RWPE1 (cell line): Measurements from ENCODE around the gene PCDHGB1.
A peak's percentile ranks its signal among the peaks of the same experiment; 100 is the strongest.
"Not testable (repeated sequence)": the region's sequence is repeated elsewhere in the genome, so short reads cannot be mapped to it uniquely, and the experiment has no call there.

Experiments used
- CTCF ChIA-PET: fragments of 350-600 bp; sonication (Branson Sonifier 250); formaldehyde crosslinking; extraction: SDS; loops from one replicate; lab custom pipeline; 2021; lab: Yijun Ruan, JAX
- POLR2A ChIA-PET: fragments of 400-600 bp; formaldehyde crosslinking; extraction: SDS; loops from one replicate; lab custom pipeline; 2020; ENCODE audit warnings: antibody characterized with exemption; ENCODE audit not compliant: low non-redundant PET; lab: Yijun Ruan, JAX
- DNase-seq: peaks from one replicate; pipeline ENCODE4 v3.0.0; 2012; ENCODE audit warnings: low spot score
- H3K27ac ChIP-seq: fragments of 450-650 bp; 2 replicates; pipeline ENCODE4 v1.5.1; 2017
- TF ChIP-seq, protein P1 (sequence below): fragments of 450-650 bp; conservative IDR thresholded peaks from 2 replicates; pipeline ENCODE4 v1.5.1; 2017; ENCODE audit warnings: low read depth, mild to moderate bottlenecking

The PCDHGB1 gene

DNA sequence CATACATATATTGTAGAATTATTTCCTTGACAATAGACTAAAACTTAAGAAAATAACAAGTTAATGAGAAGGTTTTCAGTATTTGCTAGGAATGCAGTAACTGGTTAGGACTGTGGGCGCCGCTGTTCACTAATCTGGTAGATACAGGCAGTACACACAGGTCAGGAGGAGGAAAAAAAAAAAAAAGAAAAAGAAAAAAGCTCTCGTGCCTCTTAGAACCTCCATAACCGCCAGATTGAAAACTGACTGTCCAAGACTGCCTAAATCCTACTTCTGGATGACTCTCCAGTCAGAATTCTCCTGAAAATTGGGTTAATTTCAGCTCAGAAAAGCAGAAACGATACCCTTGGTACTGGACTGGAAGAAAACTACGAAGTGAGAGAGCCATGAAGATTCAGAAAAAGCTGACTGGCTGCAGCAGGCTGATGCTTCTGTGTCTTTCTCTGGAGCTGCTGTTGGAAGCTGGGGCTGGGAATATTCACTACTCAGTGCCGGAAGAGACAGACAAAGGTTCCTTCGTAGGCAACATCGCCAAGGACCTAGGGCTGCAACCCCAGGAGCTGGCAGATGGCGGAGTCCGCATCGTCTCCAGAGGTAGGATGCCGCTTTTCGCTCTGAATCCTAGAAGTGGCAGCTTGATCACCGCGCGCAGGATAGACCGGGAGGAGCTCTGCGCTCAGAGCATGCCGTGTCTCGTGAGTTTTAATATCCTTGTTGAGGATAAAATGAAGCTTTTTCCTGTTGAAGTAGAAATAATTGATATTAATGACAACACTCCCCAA lies 19.4 kb upstream of the PCDHGB1 start, which contains the start of gene PCDHGA1:
Gene PCDHGA1, plus strand, starts transcription at position 216 of the 782 bp plus-strand sequence.
- CTCF ChIA-PET: interaction anchor here (0.5 to 1.9 kb wide), 18 partner anchors 8 to 1659 kb away, joined by 3 to 8 read pairs (median 4); partner anchors contain the start of genes PCDHB10, PCDHB11, PCDHGA2 and PCDHGB2
- H3K27ac ChIP-seq: no peak within 1 kb of the TSS
- DNase-seq: peak; percentile 40
- TF ChIP-seq, protein P1, sequence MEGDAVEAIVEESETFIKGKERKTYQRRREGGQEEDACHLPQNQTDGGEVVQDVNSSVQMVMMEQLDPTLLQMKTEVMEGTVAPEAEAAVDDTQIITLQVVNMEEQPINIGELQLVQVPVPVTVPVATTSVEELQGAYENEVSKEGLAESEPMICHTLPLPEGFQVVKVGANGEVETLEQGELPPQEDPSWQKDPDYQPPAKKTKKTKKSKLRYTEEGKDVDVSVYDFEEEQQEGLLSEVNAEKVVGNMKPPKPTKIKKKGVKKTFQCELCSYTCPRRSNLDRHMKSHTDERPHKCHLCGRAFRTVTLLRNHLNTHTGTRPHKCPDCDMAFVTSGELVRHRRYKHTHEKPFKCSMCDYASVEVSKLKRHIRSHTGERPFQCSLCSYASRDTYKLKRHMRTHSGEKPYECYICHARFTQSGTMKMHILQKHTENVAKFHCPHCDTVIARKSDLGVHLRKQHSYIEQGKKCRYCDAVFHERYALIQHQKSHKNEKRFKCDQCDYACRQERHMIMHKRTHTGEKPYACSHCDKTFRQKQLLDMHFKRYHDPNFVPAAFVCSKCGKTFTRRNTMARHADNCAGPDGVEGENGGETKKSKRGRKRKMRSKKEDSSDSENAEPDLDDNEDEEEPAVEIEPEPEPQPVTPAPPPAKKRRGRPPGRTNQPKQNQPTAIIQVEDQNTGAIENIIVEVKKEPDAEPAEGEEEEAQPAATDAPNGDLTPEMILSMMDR: peak; percentile 40
- POLR2A ChIA-PET: interaction anchor here (1.1 kb wide), 1 partner anchor 10 kb away, joined by 8 read pairs; the partner anchor contains the start of gene TAF7

DNA sequence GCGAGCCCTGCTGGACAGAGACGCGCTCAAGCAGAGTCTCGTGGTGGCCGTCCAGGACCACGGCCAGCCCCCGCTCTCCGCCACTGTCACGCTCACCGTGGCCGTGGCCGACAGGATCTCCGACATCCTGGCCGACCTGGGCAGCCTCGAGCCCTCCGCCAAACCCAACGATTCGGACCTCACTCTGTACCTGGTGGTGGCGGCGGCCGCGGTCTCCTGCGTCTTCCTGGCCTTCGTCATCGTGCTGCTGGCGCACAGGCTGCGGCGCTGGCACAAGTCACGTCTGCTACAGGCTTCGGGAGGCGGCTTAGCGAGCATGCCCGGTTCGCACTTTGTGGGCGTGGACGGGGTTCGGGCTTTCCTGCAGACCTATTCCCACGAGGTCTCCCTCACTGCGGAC lies 17.3 kb upstream of the PCDHGB1 start:
- POLR2A ChIA-PET, H3K27ac ChIP-seq, DNase-seq: not testable (repeated sequence)
- CTCF ChIA-PET: interaction anchor here (0.6 kb wide), 1 partner anchor 228 kb away, joined by 4 read pairs; no protein-coding TSS in a partner anchor

DNA sequence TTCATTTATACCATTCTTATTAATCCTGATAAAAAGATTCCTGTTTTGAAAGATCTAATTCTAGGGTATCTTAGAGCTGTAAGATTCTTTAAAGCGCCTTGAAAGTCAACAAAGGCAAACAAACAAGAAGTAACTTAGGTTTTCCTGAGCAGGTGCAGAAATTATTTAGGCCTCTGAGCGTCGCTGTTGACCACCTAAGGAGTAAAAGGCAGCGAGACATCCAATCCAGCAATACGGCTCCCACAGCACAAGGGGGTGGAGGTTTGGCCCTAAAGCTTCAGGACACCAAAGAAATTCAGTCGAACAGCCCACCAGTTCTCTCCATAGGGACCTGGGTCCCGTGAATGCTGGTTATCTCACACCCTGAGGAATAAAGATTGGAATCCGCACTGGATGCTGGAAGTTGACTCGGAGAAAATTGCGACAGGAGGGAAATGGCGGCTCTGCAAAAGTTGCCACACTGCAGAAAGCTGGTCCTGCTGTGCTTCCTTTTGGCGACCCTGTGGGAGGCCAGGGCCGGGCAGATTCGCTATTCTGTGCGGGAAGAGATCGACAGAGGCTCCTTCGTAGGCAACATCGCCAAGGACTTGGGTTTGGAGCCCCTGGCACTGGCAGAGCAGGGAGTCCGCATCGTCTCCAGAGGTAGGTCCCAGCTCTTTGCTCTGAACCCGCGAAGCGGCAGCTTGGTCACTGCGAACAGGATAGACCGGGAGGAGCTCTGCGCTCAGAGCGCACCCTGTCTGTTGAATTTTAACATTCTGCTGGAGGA lies 11.2 kb upstream of the PCDHGB1 start, which contains the start of gene PCDHGA2:
Gene PCDHGA2, plus strand, starts transcription at position 223 of the 769 bp plus-strand sequence.
- TF ChIP-seq, protein P1: peak; percentile 56
- CTCF ChIA-PET: interaction anchor here (0.5 to 1.9 kb wide), 14 partner anchors 8 to 635 kb away, joined by 3 to 9 read pairs (median 4); partner anchors contain the start of genes PCDHB11, PCDHB14, PCDHGA1 and PCDHGB1
- no peak for DNase-seq
- H3K27ac ChIP-seq: no peak within 1 kb of the TSS
- POLR2A ChIA-PET: no interaction called here

DNA sequence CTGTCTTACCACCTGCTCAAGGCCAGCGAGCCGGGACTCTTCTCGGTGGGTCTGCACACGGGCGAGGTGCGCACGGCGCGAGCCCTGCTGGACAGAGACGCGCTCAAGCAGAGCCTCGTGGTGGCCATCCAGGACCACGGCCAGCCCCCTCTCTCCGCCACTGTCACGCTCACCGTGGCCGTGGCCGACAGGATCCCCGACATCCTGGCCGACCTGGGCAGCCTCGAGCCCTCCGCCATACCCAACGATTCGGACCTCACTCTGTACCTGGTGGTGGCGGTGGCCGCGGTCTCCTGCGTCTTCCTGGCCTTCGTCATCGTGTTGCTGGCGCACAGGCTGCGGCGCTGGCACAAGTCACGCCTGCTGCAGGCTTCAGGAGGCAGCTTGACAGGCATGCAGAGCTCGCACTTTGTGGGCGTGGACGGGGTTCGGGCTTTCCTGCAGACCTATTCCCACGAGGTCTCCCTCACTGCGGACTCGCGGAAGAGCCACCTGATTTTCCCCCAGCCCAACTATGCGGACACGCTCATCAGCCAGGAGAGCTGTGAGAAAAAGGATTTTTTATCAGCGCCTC lies 9.0 kb upstream of the PCDHGB1 start:
- CTCF ChIA-PET, POLR2A ChIA-PET: not testable (repeated sequence)

DNA sequence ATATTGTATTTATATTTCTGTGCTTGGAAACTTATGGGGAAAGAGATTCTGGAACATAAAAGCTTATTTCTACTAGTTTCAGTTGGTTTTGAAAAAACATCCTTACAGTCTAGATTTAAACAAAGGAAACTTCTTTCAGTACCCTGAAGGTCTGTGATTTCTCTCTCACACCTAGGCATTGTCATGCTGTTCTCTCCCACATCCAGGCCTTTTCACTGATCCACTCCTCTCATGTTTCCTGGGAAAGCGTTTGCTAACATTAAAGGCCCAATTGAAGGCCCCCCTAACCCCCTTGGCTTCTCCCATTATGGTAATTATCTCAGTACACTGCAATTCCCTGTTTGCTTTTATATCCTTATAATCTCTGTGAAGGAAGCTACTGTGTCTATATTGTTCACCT lies 7.1 kb upstream of the PCDHGB1 start:
- ChIA-PET POLR2A (no interaction called here), CTCF (interaction anchor here (0.6 to 1.6 kb wide), 3 partner anchors 23 to 674 kb away, joined by 3 to 4 read pairs (median 4); partner anchors contain the start of gene PCDHB11)
- DNase-seq: no peak
- H3K27ac ChIP-seq: no peak overlapping the region
- TF ChIP-seq, protein P1: no peak

More for the DNA sequence above, 9.0 kb upstream of the PCDHGB1 start:
- not testable (repeated sequence) for DNase-seq, H3K27ac ChIP-seq

DNA sequence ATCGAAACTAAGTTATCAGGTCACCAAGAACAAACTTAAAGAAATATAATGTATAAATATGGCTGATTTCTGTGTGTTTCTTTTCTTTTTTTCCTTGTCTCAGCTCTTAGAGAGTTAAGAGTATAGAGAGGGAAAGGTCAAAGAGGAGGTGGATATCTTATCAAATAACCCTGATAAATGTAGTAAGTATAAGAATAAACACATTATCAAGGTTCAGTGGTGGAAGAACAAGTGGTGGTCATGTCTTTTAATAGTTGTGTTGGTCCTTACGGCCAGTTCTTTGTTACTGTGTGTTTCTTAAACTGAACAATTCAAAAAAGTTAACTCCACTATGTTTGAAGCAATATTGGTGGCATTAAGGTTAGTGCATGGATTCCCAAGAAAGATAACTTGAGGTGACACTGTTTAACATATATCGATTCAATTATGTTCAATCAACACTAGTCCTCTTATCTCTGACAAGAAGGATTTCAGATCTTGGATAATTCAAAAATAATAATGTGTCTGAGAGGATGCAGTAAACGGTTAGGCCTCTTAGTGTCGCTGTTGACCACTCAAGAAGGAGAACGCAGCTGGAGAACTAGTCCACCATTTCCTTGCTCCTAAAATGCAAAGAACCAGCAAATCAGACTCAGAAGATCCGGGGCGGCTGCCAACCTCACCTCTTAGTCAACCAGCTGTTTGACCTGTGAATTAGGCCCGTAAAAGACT lies 6.5 kb upstream of the PCDHGB1 start, which contains the start of gene PCDHGA3:
Gene PCDHGA3, plus strand, starts transcription at position 588 of the 711 bp plus-strand sequence. CDS start 205 bp downstream, outside the sequence.
- ChIA-PET CTCF (interaction anchor here (0.6 to 1.6 kb wide), 6 partner anchors 11 to 191 kb away, joined by 3 to 8 read pairs (median 4); partner anchors contain the start of genes PCDHB11, PCDHGA4 and PCDHGB7), POLR2A (no interaction called here)
- TF ChIP-seq, protein P1: peak; percentile 24; the same call in 1 of the 2 replicates
- no peak within 1 kb of the TSS for H3K27ac ChIP-seq
- DNase-seq: no peak
